Astrocyte (in vitro differentiated cells and primary cell): ENCODE measurements around the gene USP13.

Experiments
- EZH2 ChIP-seq: IDR thresholded peaks from 2 replicates; pipeline ENCODE4 v1.6.1; 2012; ENCODE audit warnings: mild to moderate bottlenecking, low read length, inconsistent platforms; ENCODE audit not compliant: insufficient read depth
- TF ChIP-seq, protein P1 (sequence below): IDR thresholded peaks from 2 replicates; pipeline ENCODE4 v1.5.1; 2011; ENCODE audit warnings: low read depth, mild to moderate bottlenecking, inconsistent platforms, low read length, moderate library complexity; ENCODE audit not compliant: insufficient read depth

DNA sequence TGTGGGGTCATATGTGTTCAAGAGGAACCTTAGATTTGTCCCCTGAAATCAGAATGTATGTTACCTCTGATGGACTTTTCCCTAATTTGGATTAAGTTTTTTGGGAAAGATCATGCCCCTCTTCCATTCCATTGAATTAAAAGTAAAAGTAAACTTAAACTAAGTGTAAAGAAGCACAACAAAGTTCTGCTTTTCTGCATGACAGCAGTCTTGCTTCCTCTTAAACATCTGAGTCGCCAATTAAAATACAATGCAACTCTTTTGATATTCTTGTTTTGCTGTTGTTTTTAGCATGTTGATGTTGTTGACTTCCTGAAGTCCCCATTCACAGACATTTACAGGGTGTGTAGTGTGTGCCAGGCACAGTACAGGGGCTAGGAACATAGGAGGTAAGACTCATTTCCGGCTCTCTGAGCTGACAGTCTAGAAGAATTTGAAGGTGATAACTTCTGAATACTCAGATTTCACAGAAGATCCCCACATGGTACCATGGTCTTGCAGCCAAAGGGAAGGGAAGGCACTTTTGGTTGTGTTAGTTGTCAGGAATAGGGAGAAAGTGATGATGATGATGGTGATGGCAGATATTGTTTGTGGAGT is 45.0 kb downstream of the USP13 start:
- TF ChIP-seq, protein P1, sequence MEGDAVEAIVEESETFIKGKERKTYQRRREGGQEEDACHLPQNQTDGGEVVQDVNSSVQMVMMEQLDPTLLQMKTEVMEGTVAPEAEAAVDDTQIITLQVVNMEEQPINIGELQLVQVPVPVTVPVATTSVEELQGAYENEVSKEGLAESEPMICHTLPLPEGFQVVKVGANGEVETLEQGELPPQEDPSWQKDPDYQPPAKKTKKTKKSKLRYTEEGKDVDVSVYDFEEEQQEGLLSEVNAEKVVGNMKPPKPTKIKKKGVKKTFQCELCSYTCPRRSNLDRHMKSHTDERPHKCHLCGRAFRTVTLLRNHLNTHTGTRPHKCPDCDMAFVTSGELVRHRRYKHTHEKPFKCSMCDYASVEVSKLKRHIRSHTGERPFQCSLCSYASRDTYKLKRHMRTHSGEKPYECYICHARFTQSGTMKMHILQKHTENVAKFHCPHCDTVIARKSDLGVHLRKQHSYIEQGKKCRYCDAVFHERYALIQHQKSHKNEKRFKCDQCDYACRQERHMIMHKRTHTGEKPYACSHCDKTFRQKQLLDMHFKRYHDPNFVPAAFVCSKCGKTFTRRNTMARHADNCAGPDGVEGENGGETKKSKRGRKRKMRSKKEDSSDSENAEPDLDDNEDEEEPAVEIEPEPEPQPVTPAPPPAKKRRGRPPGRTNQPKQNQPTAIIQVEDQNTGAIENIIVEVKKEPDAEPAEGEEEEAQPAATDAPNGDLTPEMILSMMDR: no peak
- no peak for TF ChIP-seq EZH2
